ENCODE data around the gene NME4.
"Not testable (repeated sequence)": the region's sequence is repeated elsewhere in the genome, so short reads cannot be mapped to it uniquely, and the experiment has no call there.

The NME4 gene

GRCh38 chr16:383326-384051 is 13.5 kb upstream of the NME4 start:
- TF ChIP-seq CTCF (IDR thresholded peaks at IDR 0.05; ENCODE audit: insufficient read depth, low read depth, low read length, missing control alignments) = no peak
- peak; percentile 81 for DNase-seq (ENCODE audit: low read depth)
- H3K4me3 ChIP-seq (ENCODE audit: low read length) = peak overlapping the region; percentile 31

GRCh38 chr16:386641-387156 is 10.3 kb upstream of the NME4 start:
- H3K4me3 ChIP-seq (ENCODE audit: low read length) = no peak overlapping the region
- no peak for TF ChIP-seq CTCF (IDR thresholded peaks at IDR 0.05; ENCODE audit: insufficient read depth, low read depth, low read length, missing control alignments)
- no peak for DNase-seq (ENCODE audit: low read depth)

- DNase-seq (ENCODE audit: low read depth); H3K4me3 ChIP-seq (ENCODE audit: low read length): not testable (repeated sequence)
Observed at GRCh38 chr16:387761-388666, 9.0 kb upstream of the NME4 start.

GRCh38 chr16:389352-389751 is 7.6 kb upstream of the NME4 start:
- TF ChIP-seq CTCF (IDR thresholded peaks at IDR 0.05; ENCODE audit: insufficient read depth, low read depth, low read length, missing control alignments) = no peak
- no peak for DNase-seq (ENCODE audit: low read depth)
- H3K4me3 ChIP-seq (ENCODE audit: low read length) = no peak overlapping the region

- no peak overlapping the region for H3K4me3 ChIP-seq (ENCODE audit: low read length)
- peak; percentile 70 for DNase-seq (ENCODE audit: low read depth)
- TF ChIP-seq CTCF (IDR thresholded peaks at IDR 0.05; ENCODE audit: insufficient read depth, low read depth, low read length, missing control alignments) = peak; percentile 59
Observed at GRCh38 chr16:391885-392335, 5.1 kb upstream of the NME4 start.

GRCh38 chr16:392450-393030 is 4.5 kb upstream of the NME4 start:
- TF ChIP-seq CTCF (IDR thresholded peaks at IDR 0.05; ENCODE audit: insufficient read depth, low read depth, low read length, missing control alignments) = no peak
- no peak for DNase-seq (ENCODE audit: low read depth)
- H3K4me3 ChIP-seq (ENCODE audit: low read length) = no peak overlapping the region

GRCh38 chr16:396199-396598 is 800 bp upstream of the NME4 start:
- no peak overlapping the region for H3K4me3 ChIP-seq (ENCODE audit: low read length)
- no peak for DNase-seq (ENCODE audit: low read depth)
- no peak for TF ChIP-seq CTCF (IDR thresholded peaks at IDR 0.05; ENCODE audit: insufficient read depth, low read depth, low read length, missing control alignments)

Data from epithelial cell of esophagus (primary cell).